Endothelial cell of umbilical vein (primary cell): ENCODE results near the gene ARHGEF40. TPM values are rescaled to one million over a fixed set of nuclear protein-coding genes. Genes with fewer than 3 reads are reported as not detected.
A peak's percentile ranks its signal among the peaks of the same experiment; 100 is the strongest.

Experiments
- BruUV-seq: library from RNA; stranded (reverse); fragments of 400-500 nt; replicated peaks from 2 replicates; lab custom pipeline; 2021; lab: Mats Ljungman, UMichigan
- CTCF ChIA-PET: fragments of 300-600, 350-600 bp; sonication (Branson Sonifier 250); formaldehyde crosslinking; loops from one replicate; lab custom pipeline; 2021; ENCODE audit warnings: antibody characterized with exemption, inconsistent platforms; lab: Charles Lee
- POLR2A ChIA-PET: fragments of 300-600, 350-600 bp; sonication (Branson Sonifier 250); formaldehyde crosslinking; loops from one replicate; lab custom pipeline; 2021; ENCODE audit warnings: antibody characterized with exemption, inconsistent platforms; lab: Charles Lee
- DNase-seq: peaks from one replicate; pipeline ENCODE4 v3.0.0-alpha.2; 2011; ENCODE audit warnings: low read depth, low spot score
- FAIRE-seq: peaks from 2 replicates; lab custom pipeline; 2011; peaks lifted over from hg19 to GRCh38; lab: Jason Lieb, UNC
- H2AFZ ChIP-seq: 2 replicates; pipeline ENCODE4 v1.6.0; 2012; ENCODE audit warnings: low read depth, low read length, control low read depth, inconsistent platforms
- H3K27ac ChIP-seq: 2 replicates; pipeline ENCODE4 v1.5.1; 2011; ENCODE audit warnings: low read depth, mild to moderate bottlenecking, control low read depth, low read length, moderate library complexity; ENCODE audit not compliant: insufficient read depth
- H3K27me3 ChIP-seq, 2 experiments: 2 replicates each; pipeline versions ENCODE4 v1.6.0 to v1.6.1; 2011; ENCODE audit warnings: low read length in 2 of 2, mixed read lengths in 1 of 2; ENCODE audit not compliant: control insufficient read depth in 2 of 2, insufficient read depth in 2 of 2
- H3K36me3 ChIP-seq, 2 experiments: 2 replicates in 1 of 2; 3 replicates in 1 of 2; pipeline ENCODE4 v1.5.1; 2011; ENCODE audit warnings: low read length in 2 of 2, mild to moderate bottlenecking in 1 of 2, moderate library complexity in 1 of 2; ENCODE audit not compliant: control insufficient read depth in 2 of 2, insufficient read depth in 2 of 2; ENCODE audit errors: extremely low read depth in 1 of 2
- H3K4me1 ChIP-seq: 3 replicates; pipeline ENCODE4 v1.5.1; 2011; ENCODE audit warnings: mild to moderate bottlenecking, low read length; ENCODE audit not compliant: control insufficient read depth, insufficient read depth; ENCODE audit errors: extremely low read depth
- H3K4me2 ChIP-seq: 2 replicates; pipeline ENCODE4 v1.6.1; 2011; ENCODE audit warnings: low read length, control low read depth, mixed read lengths; ENCODE audit not compliant: insufficient read depth
- H3K4me3 ChIP-seq, 3 experiments: fragments of 200-600 bp in 1 of 3; sonication (generic), shearing (Covaris generic) in 1 of 3; replicated peaks in 1 of 3; 2 replicates each; pipeline ENCODE4 v1.5.1; 2011 to 2016; ENCODE audit warnings: control low read depth in 3 of 3, low read length in 3 of 3, mild to moderate bottlenecking in 2 of 3, inconsistent platforms in 1 of 3, low read depth in 1 of 3, moderate library complexity in 1 of 3; ENCODE audit not compliant: insufficient read depth in 1 of 3
- H3K79me2 ChIP-seq: 2 replicates; pipeline ENCODE4 v1.6.0; 2012; ENCODE audit warnings: low read length, inconsistent platforms; ENCODE audit not compliant: control insufficient read depth, insufficient read depth
- H3K9ac ChIP-seq: replicated peaks from 2 replicates; pipeline ENCODE3; 2011; ENCODE audit warnings: low read length, control low read depth; ENCODE audit not compliant: insufficient read depth; ENCODE audit errors: extremely low read depth
- H3K9me1 ChIP-seq: replicated peaks from 3 replicates; pipeline ENCODE4 v1.6.0; 2011; ENCODE audit warnings: mild to moderate bottlenecking, low read length; ENCODE audit not compliant: control insufficient read depth, insufficient read depth; ENCODE audit errors: extremely low read depth
- H3K9me3 ChIP-seq: replicated peaks from 2 replicates; pipeline ENCODE4 v1.5.1; 2012; ENCODE audit warnings: low read length, inconsistent platforms; ENCODE audit not compliant: control insufficient read depth, insufficient read depth
- H4K20me1 ChIP-seq: replicated peaks from 2 replicates; pipeline ENCODE3; 2011; ENCODE audit warnings: mild to moderate bottlenecking, low read length; ENCODE audit not compliant: control insufficient read depth, insufficient read depth; ENCODE audit errors: extremely low read depth
- CTCF ChIP-seq, 2 donors: IDR thresholded peaks; 1 replicate in 1 of 2; 2 replicates in 1 of 2; pipeline ENCODE4 v1.5.1; 2011; ENCODE audit warnings: low read length in 2 of 2, mild to moderate bottlenecking in 2 of 2, moderate library complexity in 2 of 2, control low read depth in 1 of 2, inconsistent platforms in 1 of 2, low read depth in 1 of 2; ENCODE audit not compliant: insufficient read depth in 1 of 2; ENCODE audit errors: extremely low read depth in 1 of 2
- EZH2 ChIP-seq: IDR thresholded peaks from 2 replicates; pipeline ENCODE4 v1.6.1; 2012; ENCODE audit warnings: borderline replicate concordance, low read depth, mild to moderate bottlenecking, moderate library complexity, low read length, inconsistent platforms; ENCODE audit not compliant: severe bottlenecking
- FOS ChIP-seq: IDR thresholded peaks from 2 replicates; pipeline ENCODE4 v1.6.1; 2011; ENCODE audit warnings: mild to moderate bottlenecking, low read length, moderate library complexity, borderline replicate concordance; ENCODE audit not compliant: insufficient read depth
- GATA2 ChIP-seq: IDR thresholded peaks from 2 replicates; pipeline ENCODE4 v1.7.0; 2011; ENCODE audit warnings: low read depth, mild to moderate bottlenecking, moderate library complexity, mixed read lengths, low read length; ENCODE audit not compliant: insufficient read length, insufficient read depth
- JUN ChIP-seq: IDR thresholded peaks from 2 replicates; pipeline ENCODE4 v1.6.1; 2011; ENCODE audit warnings: borderline replicate concordance, low read depth; ENCODE audit not compliant: insufficient read length, insufficient read depth
- MAX ChIP-seq: IDR thresholded peaks from 2 replicates; pipeline ENCODE4 v1.6.1; 2011; ENCODE audit not compliant: insufficient read depth, insufficient read length
- MYC ChIP-seq: IDR thresholded peaks from one replicate; pipeline ENCODE4 v1.6.1; 2011; ENCODE audit warnings: mild to moderate bottlenecking, low read depth, low read length
- POLR2A ChIP-seq: IDR thresholded peaks from 2 replicates; pipeline ENCODE4 v1.6.1; 2012; ENCODE audit warnings: low read depth, mild to moderate bottlenecking, control low read depth, low read length
- POLR2AphosphoS5 ChIP-seq: IDR thresholded peaks from 2 replicates; pipeline ENCODE4 v1.6.1; 2012; ENCODE audit warnings: low read depth, mild to moderate bottlenecking, control low read depth, low read length, moderate library complexity; ENCODE audit not compliant: insufficient read depth
- dilution Hi-C: fragments of 300-500 bp; cut with MboI; formaldehyde crosslinking; loops from one replicate; pipeline ENCODE4 v1.15.0; 2019; ENCODE audit warnings: low sequenced_read_pairs; ENCODE audit not compliant: extremely low pct_ligation_motif_present
- intact Hi-C: fragments of 100-400 bp; cut with micrococcal nuclease; formaldehyde crosslinking; loops from one replicate; pipeline ENCODE4 v1.10.0; 2022
- polyA plus RNA-seq, 4 experiments: library from polyadenylated mRNA; depleted of rRNA in 3 of 4; stranded (reverse) in 3 of 4; unstranded in 1 of 4; fragments of >200 nt; gene quantifications; 2 replicates each; pipeline versions ENCODE4 v1.2.1 to v1.2.3, GENCODE V29; 2011 to 2012; ENCODE audit warnings: missing spikeins in 1 of 4
- total RNA-seq: library from RNA; stranded (reverse); gene quantifications from 2 replicates; pipeline ENCODE4 v1.2.3, GENCODE V29; 2021

The ARHGEF40 gene
- total and polyA plus RNA-seq, 2 donors (not counting 3 experiments of a cell fraction or from before 2014, with no cell fraction given) = 2.6 to 19.9 TPM

DNA sequence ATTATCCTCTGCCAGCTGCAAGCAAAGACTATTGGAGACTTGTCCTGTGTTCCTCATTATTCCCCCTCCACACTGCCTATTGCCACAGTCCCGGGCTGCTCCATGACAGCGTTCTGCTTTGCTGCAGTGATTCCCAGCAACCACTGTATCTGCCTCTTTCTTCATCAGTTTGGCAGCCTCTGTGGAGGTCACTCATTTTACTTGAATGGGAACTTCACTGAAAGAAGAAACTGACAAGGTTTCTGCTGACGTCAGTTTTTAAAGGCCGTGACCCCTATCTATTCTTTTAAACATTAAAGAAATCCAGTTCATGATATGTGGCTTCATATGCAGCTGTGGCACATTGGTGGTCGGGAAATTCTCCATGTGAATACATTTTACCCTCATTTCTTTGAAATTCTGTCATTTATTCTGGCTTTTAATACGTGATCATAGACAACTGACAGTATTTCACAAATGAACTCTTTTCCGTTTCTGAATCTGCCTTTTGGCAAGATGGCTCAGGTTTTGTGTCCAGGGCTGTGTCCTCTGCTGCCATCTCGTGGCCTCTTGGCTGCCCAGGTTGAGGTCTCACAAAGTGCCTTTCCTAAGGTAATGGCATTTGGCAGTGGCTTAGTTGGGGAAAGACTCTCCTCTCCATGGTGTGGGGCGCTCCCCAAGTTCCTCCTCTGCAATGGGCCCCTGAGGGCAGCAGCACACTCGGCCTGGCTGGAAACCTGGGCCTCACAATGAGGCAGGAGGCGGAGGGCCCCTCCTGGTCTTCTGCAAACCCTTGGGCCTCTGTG, 36.6 kb downstream of the ARHGEF40 start:
- DNase-seq (peak; percentile 69), FAIRE-seq (peak; percentile 71)
- Histone ChIP-seq H3K4me1 (peaks cover 14% of the 10 kb centered on the region), H3K9ac (no peak overlapping the region), H3K27ac (no peak overlapping the region), H3K9me1 (no peaks in the 10 kb centered on the region), H3K36me3 (no peaks in the 10 kb centered on the region), H3K27me3 (peaks cover 3 to 4% of the 10 kb centered on the region in 2 experiments), H3K9me3 (no peaks in the 10 kb centered on the region), H4K20me1 (no peaks in the 10 kb centered on the region), H2AFZ (peak overlapping the region; percentile 85), H3K4me3 (no peak overlapping the region), H3K4me2 (peak overlapping the region; percentile 56), H3K79me2 (no peaks in the 10 kb centered on the region)
- intact Hi-C loops = no loop called here
- no TSS peak for BruUV-seq
- POLR2A ChIA-PET = no interaction called here
- TF ChIP-seq EZH2 = no peak
- TF ChIP-seq CTCF (IDR thresholded peaks at IDR 0.05; ENCODE audit: extremely low read depth in 1 of 2, insufficient read depth in 1 of 2, low read depth in 1 of 2, low read length in 2 of 2) = peak; percentile 90 to 92
- CTCF ChIA-PET = interaction anchor here (1.2 to 10.4 kb wide), 5 partner anchors 11 to 92 kb away, joined by 3 to 310 read pairs (median 130); partner anchors contain the start of gene ARHGEF40
- dilution Hi-C loops = no loop called here

DNA sequence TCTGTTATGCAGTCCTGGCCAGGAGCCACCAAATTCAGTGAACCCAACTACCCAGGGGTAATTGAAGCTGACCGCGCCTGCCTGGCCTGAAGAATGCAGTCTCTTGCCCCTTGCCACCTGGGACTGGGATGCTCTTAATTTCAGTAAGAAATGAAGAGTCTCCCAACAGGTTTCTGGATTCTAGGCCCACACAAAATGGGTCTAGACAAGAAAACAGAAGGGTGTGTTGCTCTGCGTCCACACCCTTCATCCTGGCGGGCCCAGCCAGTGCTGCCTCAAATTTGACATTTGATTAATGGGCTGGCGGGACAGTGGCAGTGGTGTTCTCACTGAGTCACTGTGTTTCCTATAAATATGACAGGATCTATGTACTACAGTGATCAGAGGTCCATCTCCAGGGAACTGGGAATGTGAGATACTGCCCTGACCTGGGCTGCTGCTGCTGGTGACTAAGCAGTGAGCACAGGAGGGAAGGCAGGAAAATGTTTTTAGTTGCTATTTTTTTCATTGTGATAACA, 37.2 kb downstream of the ARHGEF40 start:
- no peaks in the 10 kb centered on the region for H4K20me1 ChIP-seq
- H3K36me3 ChIP-seq = no peaks in the 10 kb centered on the region
- DNase-seq (no peak), FAIRE-seq (no peak)
- peaks cover 14% of the 10 kb centered on the region for H3K4me1 ChIP-seq
- H3K79me2 ChIP-seq = no peaks in the 10 kb centered on the region
- POLR2A ChIA-PET = no interaction called here
- no peak overlapping the region for H3K27ac ChIP-seq
- H3K4me2 ChIP-seq = no peak overlapping the region
- dilution Hi-C loops (no loop called here), intact Hi-C loops (no loop called here)
- no peak overlapping the region for H3K9ac ChIP-seq
- H3K9me1 ChIP-seq = no peaks in the 10 kb centered on the region
- H3K9me3 ChIP-seq = no peaks in the 10 kb centered on the region
- H3K4me3 ChIP-seq = no peak overlapping the region
- CTCF ChIA-PET = interaction anchor here (1.2 to 10.4 kb wide), 3 partner anchors 11 to 92 kb away, joined by 3 to 310 read pairs (median 203); no protein-coding TSS in a partner anchor
- H2AFZ ChIP-seq = no peak overlapping the region
- no peak for TF ChIP-seq POLR2AphosphoS5
- TF ChIP-seq EZH2 = no peak
- no peak for TF ChIP-seq GATA2
- no peak for TF ChIP-seq MYC
- no peak for TF ChIP-seq CTCF (IDR thresholded peaks at IDR 0.05; ENCODE audit: extremely low read depth in 1 of 2, insufficient read depth in 1 of 2, low read depth in 1 of 2, low read length in 2 of 2)
- TF ChIP-seq JUN = no peak
- TF ChIP-seq MAX = no peak
- TF ChIP-seq POLR2A = no peak
- TF ChIP-seq FOS = no peak
- BruUV-seq = no TSS peak
- peaks cover 2 to 3% of the 10 kb centered on the region in 2 experiments for H3K27me3 ChIP-seq
